ENCODE results near the gene TAP1. TPM values are rescaled to one million over a fixed set of nuclear protein-coding genes. Genes with fewer than 3 reads are reported as not detected.

Gene TAP1
- polyA plus RNA-seq, 4 donors: 9.2 to 11.9 (median 11.8) TPM

DNA sequence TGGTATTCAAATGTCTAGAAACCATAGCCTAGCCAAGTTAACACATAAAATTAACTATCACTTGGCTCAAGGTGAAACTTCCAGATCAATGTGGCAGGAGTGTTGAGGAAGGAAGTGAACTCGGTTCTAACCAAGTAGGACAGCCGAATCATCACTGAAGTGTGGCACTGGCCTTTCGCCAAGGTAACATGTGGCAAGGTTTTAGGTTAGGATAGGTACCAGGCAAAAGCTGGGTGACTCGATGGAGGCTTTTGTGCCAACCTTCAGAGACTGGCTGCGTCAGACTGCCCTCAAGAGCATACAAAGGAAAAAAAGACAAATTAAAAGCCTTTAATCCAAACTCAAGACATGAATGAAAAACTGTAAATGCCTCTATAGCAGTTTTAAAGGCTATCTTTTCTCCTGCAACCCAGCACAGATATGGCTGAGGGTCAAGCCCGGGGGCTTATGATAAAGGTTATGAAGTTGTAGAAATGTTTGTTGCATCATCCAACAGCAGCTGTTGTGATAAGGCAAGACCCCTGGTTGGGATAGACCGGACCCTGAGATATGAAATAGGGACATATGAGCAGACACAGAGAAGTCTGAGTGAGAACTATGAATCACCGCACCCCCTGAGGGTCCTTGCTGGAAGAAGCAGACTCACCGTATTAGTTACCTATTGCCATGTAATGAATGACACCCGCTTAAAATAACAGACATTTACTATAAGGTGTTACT, 12.4 kb upstream of the TAP1 start:
- DNase-seq (ENCODE audit: low read depth in 4 of 4, low spot score in 2 of 4): no peak

DNA sequence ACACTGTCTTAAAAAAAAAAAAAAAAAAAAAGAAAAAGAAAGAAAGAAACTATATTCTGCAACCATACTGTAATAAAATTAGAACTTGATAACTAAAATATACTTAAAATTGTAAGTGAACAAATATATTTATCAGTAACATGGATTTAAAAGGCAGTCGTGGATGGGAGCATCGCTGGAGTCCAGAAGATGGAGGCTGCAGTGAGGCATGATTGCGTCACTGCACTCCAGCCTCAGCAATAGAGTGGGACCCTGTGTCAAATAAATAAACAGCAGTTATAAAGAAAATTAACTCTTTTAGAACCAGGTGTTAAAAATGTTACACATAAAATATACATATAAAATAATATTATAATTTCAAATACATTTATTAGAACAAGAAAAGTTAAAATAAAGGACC, 9.2 kb upstream of the TAP1 start:
- DNase-seq (ENCODE audit: low read depth in 4 of 4, low spot score in 2 of 4): no peak

DNA sequence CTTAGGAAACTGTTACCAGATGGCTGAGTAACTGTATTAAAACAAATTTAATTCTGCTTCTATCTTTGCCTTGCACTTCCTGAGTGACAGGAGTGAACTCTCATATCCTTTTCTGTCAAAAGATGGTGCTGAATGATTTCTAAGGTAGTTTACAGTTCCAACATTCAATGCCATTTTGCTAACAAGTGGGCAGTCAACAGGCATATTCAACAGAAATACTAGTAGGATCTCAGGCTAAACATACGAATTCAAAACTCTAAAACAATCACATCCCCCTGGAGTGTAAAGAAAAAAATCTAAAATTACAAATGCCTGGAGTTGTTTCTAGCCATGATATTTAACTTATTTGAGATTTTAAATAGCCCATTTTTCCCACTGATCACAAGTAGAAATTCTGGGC, 7.2 kb upstream of the TAP1 start:
- no peak for DNase-seq (ENCODE audit: low read depth in 4 of 4, low spot score in 2 of 4)

DNA sequence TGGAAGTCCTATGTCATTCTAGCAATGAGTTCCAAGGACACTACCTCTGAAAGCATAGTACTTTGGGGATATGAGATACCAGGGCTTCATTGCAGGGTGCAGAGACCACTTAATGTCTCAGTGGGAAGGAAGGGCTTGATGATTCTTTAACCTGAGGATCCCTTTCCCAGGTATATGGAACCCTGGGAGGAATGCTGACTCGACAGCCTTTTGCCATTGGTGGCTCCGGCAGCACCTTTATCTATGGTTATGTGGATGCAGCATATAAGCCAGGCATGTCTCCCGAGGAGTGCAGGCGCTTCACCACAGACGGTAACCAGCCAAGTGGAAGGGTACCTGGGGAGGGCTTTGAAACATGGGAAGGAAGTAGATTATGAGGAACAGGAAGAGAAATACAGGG, 4.7 kb upstream of the TAP1 start:
- no peak for DNase-seq (ENCODE audit: low read depth in 4 of 4, low spot score in 2 of 4)

- no peak for DNase-seq (ENCODE audit: low read depth in 4 of 4, low spot score in 2 of 4)
Measured at GRCh38 chr6:32857156-32857891, 3.8 kb upstream of the TAP1 start.

DNA sequence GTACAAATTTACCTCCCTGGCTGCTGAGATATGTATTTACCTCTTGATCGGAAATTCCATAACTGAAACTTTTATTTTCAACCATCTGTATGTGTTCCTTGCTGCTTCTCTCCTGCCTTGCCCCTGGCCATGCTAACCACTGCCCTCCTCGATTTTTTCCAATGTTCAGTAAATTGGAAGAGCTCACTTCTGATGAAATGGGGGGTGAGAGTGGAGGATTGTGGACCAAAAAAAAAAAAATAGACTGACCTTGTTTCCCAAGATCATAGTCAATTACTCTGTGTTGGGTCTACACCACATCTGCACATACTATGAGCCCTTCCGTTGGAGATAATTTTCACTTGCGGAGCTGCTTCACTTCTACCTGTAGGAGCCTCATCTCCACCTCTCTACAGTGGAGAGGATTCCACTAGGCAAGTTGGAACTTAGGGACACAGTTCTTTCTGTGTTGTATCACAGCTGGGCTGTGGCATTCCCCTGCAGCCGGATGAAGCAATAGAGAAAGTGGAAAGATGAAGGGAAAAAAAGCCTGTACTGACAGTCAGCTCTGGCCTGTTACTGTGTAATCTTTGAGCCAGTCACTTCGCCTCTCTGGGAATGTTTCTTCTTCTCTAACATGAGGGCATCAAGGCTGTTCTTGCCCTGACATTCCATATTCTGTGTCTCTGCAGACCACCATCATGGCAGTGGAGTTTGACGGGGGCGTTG, 2.1 kb upstream of the TAP1 start:
- no peak for DNase-seq (ENCODE audit: low read depth in 4 of 4, low spot score in 2 of 4)

GRCh38 chr6:32854376-32855178, 1.1 kb upstream of the TAP1 start:
- peak in 2 of 4 donors; percentile 27 to 29 for DNase-seq (ENCODE audit: low read depth in 4 of 4, low spot score in 2 of 4)

GRCh38 chr6:32852844-32853540, 512 bp downstream of the TAP1 start:
- peak in 1 of 4 donors; percentile 38 for DNase-seq (ENCODE audit: low read depth in 4 of 4, low spot score in 2 of 4)

- no peak for DNase-seq (ENCODE audit: low read depth in 4 of 4, low spot score in 2 of 4)
Measured at GRCh38 chr6:32852018-32852843, 1.3 kb downstream of the TAP1 start.

DNA sequence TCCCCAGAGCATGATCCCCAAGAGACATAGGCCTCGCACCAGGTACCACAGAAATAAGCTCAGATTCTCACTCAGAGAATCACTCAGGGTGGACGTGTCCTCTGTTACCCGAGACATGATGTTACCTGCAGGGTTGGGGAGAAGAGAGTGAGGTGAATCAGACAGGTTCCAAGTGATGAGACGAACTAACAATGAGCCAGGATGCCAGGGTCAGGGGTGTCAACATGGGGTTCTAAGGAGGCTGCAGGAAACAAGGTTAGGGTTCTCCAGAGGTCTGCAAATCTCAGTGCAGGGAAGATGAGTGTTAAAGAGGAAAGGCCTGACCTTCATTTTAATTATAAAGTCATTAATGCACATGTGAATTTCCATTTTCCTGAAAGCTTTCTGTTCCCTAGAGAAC, 2.5 kb downstream of the TAP1 start:
- DNase-seq (ENCODE audit: low read depth in 4 of 4, low spot score in 2 of 4): no peak

DNA sequence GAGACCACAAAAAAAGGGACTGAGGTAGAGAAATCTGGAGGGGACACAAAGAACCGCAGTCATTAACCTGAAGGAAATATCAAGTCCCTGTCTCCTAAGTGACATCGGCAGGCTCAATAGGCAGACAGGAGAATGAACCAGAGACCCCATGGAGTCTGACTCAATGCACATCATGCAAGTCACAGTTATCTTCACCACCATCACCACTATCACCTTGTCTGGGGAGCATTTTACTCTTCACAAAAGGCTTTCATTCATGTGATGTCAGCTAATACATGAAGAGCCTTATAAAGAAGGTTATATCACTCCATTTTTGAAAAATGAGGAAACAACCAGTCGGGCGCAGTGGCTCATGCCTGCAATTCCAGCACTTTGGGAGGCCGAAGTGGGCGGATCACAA, 4.4 kb downstream of the TAP1 start:
- no peak for DNase-seq (ENCODE audit: low read depth in 4 of 4, low spot score in 2 of 4)

- DNase-seq (ENCODE audit: low read depth in 4 of 4, low spot score in 2 of 4): no peak
Measured at GRCh38 chr6:32847795-32848194, 5.7 kb downstream of the TAP1 start.

DNA sequence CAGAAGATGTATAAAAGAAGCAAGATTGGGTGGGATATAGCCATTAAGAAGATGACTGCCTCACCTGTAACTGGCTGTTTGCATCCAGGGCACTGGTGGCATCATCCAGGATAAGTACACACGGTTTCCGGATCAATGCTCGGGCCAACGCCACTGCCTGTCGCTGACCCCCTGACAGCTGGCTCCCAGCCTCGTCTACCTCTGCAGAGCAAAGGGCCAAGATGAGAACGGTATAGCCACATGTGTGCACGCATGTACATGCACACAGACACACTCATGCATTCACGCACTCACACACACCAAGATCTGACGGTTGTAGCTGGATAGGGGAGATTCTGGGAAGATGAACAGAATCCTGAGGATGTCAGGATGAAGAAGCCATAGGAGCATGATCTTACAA, 6.5 kb downstream of the TAP1 start:
- no peak for DNase-seq (ENCODE audit: low read depth in 4 of 4, low spot score in 2 of 4)

GRCh38 chr6:32845384-32845884, 8.1 kb downstream of the TAP1 start:
- no peak for DNase-seq (ENCODE audit: low read depth in 4 of 4, low spot score in 2 of 4)

DNA sequence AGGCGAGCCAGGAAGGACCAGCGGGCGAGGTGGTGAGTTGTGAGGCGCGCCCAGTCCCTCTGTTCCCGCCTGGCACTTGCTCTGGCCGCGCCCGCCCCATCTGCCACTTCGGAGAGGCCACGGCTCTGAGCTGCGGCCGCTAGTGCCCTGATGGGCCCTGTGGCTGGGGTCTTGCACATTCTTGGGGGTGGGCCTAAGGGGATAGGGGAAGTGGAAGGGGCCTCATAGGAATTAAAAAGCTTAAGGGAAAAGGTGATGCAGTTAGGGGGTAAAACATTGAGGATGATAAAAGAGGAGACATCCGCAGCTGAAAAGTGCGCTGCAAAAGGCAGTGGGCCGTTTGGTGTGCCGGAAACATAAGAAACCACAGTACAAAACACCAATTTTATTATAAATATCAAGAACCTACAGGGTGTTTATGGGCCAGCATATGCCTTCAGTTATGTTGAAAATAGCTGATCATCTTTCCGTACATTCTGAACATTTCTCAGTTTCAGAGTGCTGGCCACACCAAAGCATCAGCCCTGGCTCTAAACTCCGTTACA, 8.6 kb downstream of the TAP1 start:
- no peak for DNase-seq (ENCODE audit: low read depth in 4 of 4, low spot score in 2 of 4)

DNA sequence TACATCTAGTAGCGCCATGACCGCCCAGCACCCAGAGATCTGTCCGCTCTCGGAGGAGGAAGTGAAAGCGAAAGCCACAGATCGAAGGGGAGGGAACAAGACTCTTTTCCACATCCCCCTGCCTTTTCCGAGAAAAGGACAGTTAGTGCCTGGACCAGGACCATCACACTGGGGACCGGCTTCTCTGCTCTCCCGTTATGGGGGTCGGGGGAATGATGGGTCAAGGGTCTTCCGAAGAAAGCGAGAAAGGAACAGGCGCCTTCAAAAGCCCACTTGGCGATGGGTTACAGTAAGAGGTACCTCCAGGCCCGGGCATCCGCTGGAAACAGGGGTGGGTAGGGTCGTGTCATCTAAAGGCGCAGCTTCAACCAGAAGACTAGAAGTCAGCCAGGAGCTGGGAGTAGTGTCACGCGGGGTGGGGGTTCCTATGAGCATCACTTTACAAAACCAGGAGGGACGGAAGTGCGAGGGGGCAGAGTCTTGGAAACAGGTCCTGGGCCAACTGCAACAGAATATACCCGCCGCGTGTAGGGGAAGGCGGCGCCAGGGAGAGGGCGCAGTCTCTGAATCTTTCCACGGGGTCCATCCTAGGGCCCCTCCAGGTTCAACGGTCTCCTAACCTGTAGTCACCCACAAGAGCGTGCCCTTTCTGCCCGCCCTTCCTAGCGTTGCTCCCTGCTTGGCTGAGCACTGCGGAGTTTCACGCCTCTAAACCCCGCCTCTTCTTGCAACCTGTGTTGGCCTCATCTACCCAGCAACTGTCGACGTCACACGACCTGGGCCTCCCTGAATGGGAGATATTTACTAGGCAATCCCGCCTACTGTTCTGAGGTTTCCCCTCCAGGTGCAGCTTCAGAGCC, 9.3 kb downstream of the TAP1 start, which contains the start of gene PSMB8:
Gene PSMB8 (minus strand): TSS at position 69 of the 860 bp plus-strand sequence. CDS start 51 bp downstream, at position 18.
- DNase-seq (ENCODE audit: low read depth in 4 of 4, low spot score in 2 of 4): peak; percentile 88 to 95 (median 91)

GRCh38 chr6:32843331-32843978, 10.0 kb downstream of the TAP1 start:
- DNase-seq (ENCODE audit: low read depth in 4 of 4, low spot score in 2 of 4): no peak
